ENCODE results near the gene DIP2A. TPM values are rescaled to one million over a fixed set of nuclear protein-coding genes. Genes with fewer than 3 reads are reported as not detected.

The DIP2A gene
- total RNA-seq, 4 donors from 2014 or later, result 19.9 to 40.8 (median 31.1) TPM

DNA sequence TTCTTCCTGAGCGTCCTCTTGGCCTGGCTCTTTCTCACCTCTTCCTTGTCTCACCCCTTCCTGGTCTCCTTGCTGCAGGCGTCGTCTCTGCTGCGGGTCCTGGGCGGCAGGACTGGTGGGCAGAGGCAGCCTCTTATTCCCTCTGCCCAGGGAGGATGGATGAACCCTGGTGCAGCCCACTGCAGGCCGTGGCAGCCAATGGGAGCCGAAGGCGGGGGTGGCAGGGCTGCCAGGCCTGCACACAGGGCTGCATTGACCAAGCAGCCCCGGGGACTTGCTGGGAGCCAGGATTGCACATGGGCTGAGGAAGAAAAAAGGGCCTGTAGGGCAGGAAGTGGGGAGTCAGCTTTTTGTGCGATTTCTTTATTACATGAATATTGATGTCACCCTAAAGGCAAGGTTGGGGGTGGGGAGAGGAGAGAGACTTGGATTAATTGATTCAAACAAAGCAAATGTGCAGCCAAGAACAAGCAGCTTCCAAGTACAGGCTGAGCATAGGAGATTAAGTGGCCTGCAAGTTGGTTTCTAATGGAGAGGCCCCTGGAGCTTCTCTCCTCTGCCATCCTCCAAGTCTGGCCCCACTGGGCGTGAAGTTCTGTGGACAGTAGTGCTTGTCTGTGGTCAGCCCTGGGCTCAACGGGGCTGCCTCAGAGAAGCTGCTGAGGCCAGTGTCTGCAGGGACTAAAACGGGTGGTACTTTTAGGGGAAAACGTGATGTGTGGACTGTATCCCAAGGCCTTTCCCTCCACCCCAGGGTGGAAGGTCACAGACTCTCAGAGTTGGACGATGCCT, 146.5 kb downstream of the DIP2A start, which contains the start of gene S100B:
TSS of gene S100B (minus strand) at position 108 of the 792 bp plus-strand sequence. CDS start 2,667 bp downstream, outside the sequence.
- H3K27ac ChIP-seq, result peak within 1 kb of the TSS in 3 of 4 donors; percentile 50 to 57 (median 52)
- H3K4me3 ChIP-seq, result peak within 1 kb of the TSS in 1 of 2 donors; percentile 22
- no peaks in the 10 kb centered on the region for H3K27me3 ChIP-seq
- ATAC-seq, result peak; percentile 75
- H3K36me3 ChIP-seq, result no peaks in the 10 kb centered on the region
- TF ChIP-seq EP300 (IDR thresholded peaks at IDR 0.05), result no peak
- TF ChIP-seq, protein P1, sequence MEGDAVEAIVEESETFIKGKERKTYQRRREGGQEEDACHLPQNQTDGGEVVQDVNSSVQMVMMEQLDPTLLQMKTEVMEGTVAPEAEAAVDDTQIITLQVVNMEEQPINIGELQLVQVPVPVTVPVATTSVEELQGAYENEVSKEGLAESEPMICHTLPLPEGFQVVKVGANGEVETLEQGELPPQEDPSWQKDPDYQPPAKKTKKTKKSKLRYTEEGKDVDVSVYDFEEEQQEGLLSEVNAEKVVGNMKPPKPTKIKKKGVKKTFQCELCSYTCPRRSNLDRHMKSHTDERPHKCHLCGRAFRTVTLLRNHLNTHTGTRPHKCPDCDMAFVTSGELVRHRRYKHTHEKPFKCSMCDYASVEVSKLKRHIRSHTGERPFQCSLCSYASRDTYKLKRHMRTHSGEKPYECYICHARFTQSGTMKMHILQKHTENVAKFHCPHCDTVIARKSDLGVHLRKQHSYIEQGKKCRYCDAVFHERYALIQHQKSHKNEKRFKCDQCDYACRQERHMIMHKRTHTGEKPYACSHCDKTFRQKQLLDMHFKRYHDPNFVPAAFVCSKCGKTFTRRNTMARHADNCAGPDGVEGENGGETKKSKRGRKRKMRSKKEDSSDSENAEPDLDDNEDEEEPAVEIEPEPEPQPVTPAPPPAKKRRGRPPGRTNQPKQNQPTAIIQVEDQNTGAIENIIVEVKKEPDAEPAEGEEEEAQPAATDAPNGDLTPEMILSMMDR (IDR thresholded peaks at IDR 0.05), result no peak
- peak; percentile 26 to 41 for TF ChIP-seq POLR2A (IDR thresholded peaks at IDR 0.05)
- peak; percentile 71 for TF ChIP-seq POLR2AphosphoS5 (IDR thresholded peaks at IDR 0.05)
- peaks cover 0 to 16% (median 0%) of the 10 kb centered on the region in 3 donors for H3K4me1 ChIP-seq
- H3K9me3 ChIP-seq, result peaks cover 0 to 3% (median 0%) of the 10 kb centered on the region in 3 donors
- WGBS, 2 donors (ENCODE audit: low coverage in 1 of 2), result 47 to 52% methylated on average over 3 to 5 of the region's 15 CpGs

- H3K36me3 ChIP-seq, result no peaks in the 10 kb centered on the region
- H3K27ac ChIP-seq, result peak overlapping the region in 3 of 4 donors; percentile 50 to 57 (median 52)
- H3K4me1 ChIP-seq, result peaks cover 0 to 14% (median 0%) of the 10 kb centered on the region in 3 donors
- TF ChIP-seq EP300 (IDR thresholded peaks at IDR 0.05) (no peak), POLR2AphosphoS5 (IDR thresholded peaks at IDR 0.05) (no peak), POLR2A (IDR thresholded peaks at IDR 0.05) (no peak)
- TF ChIP-seq, protein P1 (IDR thresholded peaks at IDR 0.05), result no peak
- 40 to 100% methylated on average over 1 of the region's 14 CpGs for WGBS, 2 donors (ENCODE audit: low coverage in 1 of 2)
- peak; percentile 44 for ATAC-seq
- no peaks in the 10 kb centered on the region for H3K27me3 ChIP-seq
- H3K4me3 ChIP-seq, result no peak overlapping the region
- H3K9me3 ChIP-seq, result peaks cover 0 to 10% (median 0%) of the 10 kb centered on the region in 3 donors
Observed at GRCh38 chr21:46605767-46606426, 147.2 kb downstream of the DIP2A start.

DNA sequence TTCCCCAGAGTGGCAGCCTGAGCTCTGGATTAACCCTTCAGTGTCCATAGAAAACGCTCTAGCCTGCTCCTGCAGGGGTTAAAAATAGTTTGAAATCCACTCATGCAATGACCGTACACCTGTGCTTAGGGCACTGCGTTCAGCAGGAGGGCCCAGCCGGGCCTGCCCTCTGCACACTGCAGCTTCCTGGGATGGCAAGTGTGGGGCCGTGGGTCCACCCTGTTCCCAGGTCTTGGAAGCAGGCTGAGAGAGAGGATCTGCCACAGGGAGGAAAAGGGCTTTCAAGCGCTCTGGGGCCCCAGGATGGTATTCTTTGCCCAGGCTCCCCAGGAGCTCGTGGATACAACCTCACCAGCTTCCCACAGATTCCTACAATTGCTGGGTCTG, 147.7 kb downstream of the DIP2A start:
- H3K27ac ChIP-seq, result peak overlapping the region in 3 of 4 donors; percentile 50 to 57 (median 52)
- H3K9me3 ChIP-seq, result peaks cover 0 to 12% (median 0%) of the 10 kb centered on the region in 3 donors
- no peaks in the 10 kb centered on the region for H3K27me3 ChIP-seq
- H3K4me3 ChIP-seq, result no peak overlapping the region
- no peaks in the 10 kb centered on the region for H3K36me3 ChIP-seq
- 45 to 79% methylated on average over 2 of the region's 7 CpGs for WGBS, 2 donors (ENCODE audit: low coverage in 1 of 2)
- no peak for TF ChIP-seq EP300 (IDR thresholded peaks at IDR 0.05)
- TF ChIP-seq, protein P1 (IDR thresholded peaks at IDR 0.05), result no peak
- TF ChIP-seq POLR2AphosphoS5 (IDR thresholded peaks at IDR 0.05), result no peak
- TF ChIP-seq POLR2A (IDR thresholded peaks at IDR 0.05), result no peak
- ATAC-seq, result no peak
- H3K4me1 ChIP-seq, result peaks cover 0 to 14% (median 0%) of the 10 kb centered on the region in 3 donors

GRCh38 chr21:46607636-46608035, 148.9 kb downstream of the DIP2A start:
- Histone ChIP-seq H3K36me3 (no peaks in the 10 kb centered on the region), H3K9me3 (peaks cover 0 to 12% (median 0%) of the 10 kb centered on the region in 3 donors), H3K27me3 (no peaks in the 10 kb centered on the region), H3K4me3 (no peak overlapping the region), H3K27ac (no peak overlapping the region), H3K4me1 (peaks cover 0 to 14% (median 0%) of the 10 kb centered on the region in 3 donors)
- TF ChIP-seq, protein P1 (IDR thresholded peaks at IDR 0.05), result no peak
- TF ChIP-seq EP300 (IDR thresholded peaks at IDR 0.05), result no peak
- 78 to 100% methylated on average over 2 of the region's 2 CpGs for WGBS, 2 donors (ENCODE audit: low coverage in 1 of 2)
- ATAC-seq, result no peak

Measured in gastroesophageal sphincter (tissue), 4 donors.